Vagina (tissue), 2 donors: Measurements from ENCODE around the gene XAGE3.
"Not testable (repeated sequence)": the region's sequence is repeated elsewhere in the genome, so short reads cannot be mapped to it uniquely, and the experiment has no call there.

Experiments used
- CTCF ChIP-seq, 3 experiments: fragments of 450-650 bp in 2 of 3; fragments of 200-600 bp in 1 of 3; sonication (generic) in 1 of 3; IDR thresholded peaks; one replicate each; pipeline ENCODE4 v1.5.1; 2017 to 2019; ENCODE audit warnings: antibody characterized with exemption in 3 of 3, mild to moderate bottlenecking in 2 of 3, moderate library complexity in 2 of 3
- POLR2A ChIP-seq, 2 donors: fragments of 450-650 bp; IDR thresholded peaks; one replicate each; pipeline ENCODE4 v1.6.1; 2017; ENCODE audit warnings: antibody characterized with exemption in 2 of 2, mild to moderate bottlenecking in 2 of 2, moderate library complexity in 2 of 2
- POLR2AphosphoS5 ChIP-seq, 2 donors: sonication (generic); formaldehyde crosslinking; IDR thresholded peaks; one replicate each; pipeline ENCODE4 v1.9.0; 2017; ENCODE audit warnings: antibody characterized with exemption in 2 of 2, mild to moderate bottlenecking in 2 of 2, low read depth in 1 of 2; ENCODE audit not compliant: insufficient read depth in 1 of 2

- not testable (repeated sequence) for TF ChIP-seq CTCF (IDR thresholded peaks at IDR 0.05); POLR2A (IDR thresholded peaks at IDR 0.05); POLR2AphosphoS5 (IDR thresholded peaks at IDR 0.05; ENCODE audit: insufficient read depth in 1 of 2, low read depth in 1 of 2)
These were observed 10.8 kb downstream of the XAGE3 start for GRCh38 chrX:52856991-52857525.
